B cell (primary cell): Measurements from ENCODE around the gene RFC5.

ENCODE experiments used
- CTCF ChIP-seq: fragments of 200-600 bp; IDR thresholded peaks from one replicate; pipeline ENCODE4 v1.8.0; 2022; ENCODE audit warnings: antibody characterized with exemption, mild to moderate bottlenecking
- EZH2 ChIP-seq: IDR thresholded peaks from 2 replicates; pipeline ENCODE4 v1.6.1; 2012; ENCODE audit warnings: borderline replicate concordance, low read depth, mild to moderate bottlenecking, moderate library complexity, low read length; ENCODE audit not compliant: insufficient read depth, poor library complexity, severe bottlenecking

GRCh38 chr12:118046430-118046829 lies 29.9 kb downstream of the RFC5 start:
- TF ChIP-seq CTCF (no peak), EZH2 (no peak)
